Measurements from ENCODE around the gene PM20D1.

DNA sequence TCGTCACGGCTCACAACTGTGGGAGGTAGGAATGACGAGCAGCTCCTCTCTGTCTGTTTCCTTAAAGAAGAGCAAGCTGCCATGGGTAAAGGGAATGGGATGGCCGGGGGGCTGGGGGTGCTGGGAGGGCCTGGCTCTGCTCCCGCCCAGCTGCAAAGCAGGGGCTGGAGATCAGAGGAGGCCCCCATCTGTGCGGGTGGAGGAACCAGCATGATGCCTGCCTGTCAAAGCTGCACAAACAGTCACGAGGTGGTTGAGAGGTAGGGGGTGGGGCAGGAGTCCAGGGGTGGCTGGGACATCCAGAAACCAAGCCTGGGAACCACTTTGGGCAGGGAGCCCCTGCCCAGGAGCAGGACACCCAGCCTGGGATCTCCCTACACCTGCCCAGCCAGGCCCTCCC, 49.5 kb downstream of the PM20D1 start:
- TF ChIP-seq, protein P1, sequence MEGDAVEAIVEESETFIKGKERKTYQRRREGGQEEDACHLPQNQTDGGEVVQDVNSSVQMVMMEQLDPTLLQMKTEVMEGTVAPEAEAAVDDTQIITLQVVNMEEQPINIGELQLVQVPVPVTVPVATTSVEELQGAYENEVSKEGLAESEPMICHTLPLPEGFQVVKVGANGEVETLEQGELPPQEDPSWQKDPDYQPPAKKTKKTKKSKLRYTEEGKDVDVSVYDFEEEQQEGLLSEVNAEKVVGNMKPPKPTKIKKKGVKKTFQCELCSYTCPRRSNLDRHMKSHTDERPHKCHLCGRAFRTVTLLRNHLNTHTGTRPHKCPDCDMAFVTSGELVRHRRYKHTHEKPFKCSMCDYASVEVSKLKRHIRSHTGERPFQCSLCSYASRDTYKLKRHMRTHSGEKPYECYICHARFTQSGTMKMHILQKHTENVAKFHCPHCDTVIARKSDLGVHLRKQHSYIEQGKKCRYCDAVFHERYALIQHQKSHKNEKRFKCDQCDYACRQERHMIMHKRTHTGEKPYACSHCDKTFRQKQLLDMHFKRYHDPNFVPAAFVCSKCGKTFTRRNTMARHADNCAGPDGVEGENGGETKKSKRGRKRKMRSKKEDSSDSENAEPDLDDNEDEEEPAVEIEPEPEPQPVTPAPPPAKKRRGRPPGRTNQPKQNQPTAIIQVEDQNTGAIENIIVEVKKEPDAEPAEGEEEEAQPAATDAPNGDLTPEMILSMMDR (IDR thresholded peaks at IDR 0.05): no peak
- TF ChIP-seq ZFX (IDR thresholded peaks at IDR 0.05; ENCODE audit: borderline replicate concordance): no peak

Measured in 22Rv1 (cell line).